ENCODE data around the gene CACNA1C. TPM values are rescaled to one million over a fixed set of nuclear protein-coding genes. Genes with fewer than 3 reads are reported as not detected.

The CACNA1C gene
- total and polyA plus RNA-seq, 10 of the 15 experiments (the other 5 are each of a cell fraction or from before 2014, with no cell fraction given), result under 0.01 to 0.15 (median 0.09) TPM; not detected in 5

GRCh38 chr12:2276288-2277033 lies 223.7 kb downstream of the CACNA1C start:
- in situ Hi-C loops (cut with MboI), result no loop called here
- intact Hi-C loops (cut with micrococcal nuclease; ENCODE audit: unreplicated experiment), result no loop called here
- ChIA-PET SMC1A (ENCODE audit: uncharacterized antibody, unreplicated experiment) (interaction anchor here (1.1 to 1.2 kb wide), 2 partner anchors 10 to 39 kb away, joined by 3 to 5 read pairs; no protein-coding TSS in a partner anchor), POLR2A (no interaction called here), RAD21 (ENCODE audit: unreplicated experiment) (interaction anchor here (0.7 to 1.4 kb wide), 2 partner anchors 9 to 42 kb away, joined by 3 read pairs; no protein-coding TSS in a partner anchor), CTCF (interaction anchor here (0.9 to 1.3 kb wide), 2 partner anchors 8 to 13 kb away, joined by 3 to 4 read pairs; no protein-coding TSS in a partner anchor)
- BruUV-seq (replicated peaks), result no TSS peak
- no peak for DNase-seq (ENCODE audit: low read depth, low spot score)
- Histone ChIP-seq H3K4me2 (ENCODE audit: control insufficient read depth, insufficient read depth) (no peak overlapping the region), H3K36me3 (ENCODE audit: control insufficient read depth in 2 of 2, insufficient read depth in 2 of 2, low read length in 1 of 2) (no peaks in the 10 kb centered on the region), H3K9me3 (replicated peaks; ENCODE audit: control insufficient read depth, insufficient read depth, low read length) (no peaks in the 10 kb centered on the region; the same call in 2 of the 3 replicates), H3K27ac (ENCODE audit: control insufficient read depth, insufficient read depth) (no peak overlapping the region), H3K9ac (ENCODE audit: control insufficient read depth, insufficient read depth, low read length) (no peak overlapping the region), H3K4me1 (ENCODE audit: control insufficient read depth, insufficient read depth, low read length) (no peaks in the 10 kb centered on the region), H4K20me1 (ENCODE audit: control insufficient read depth, insufficient read depth) (no peaks in the 10 kb centered on the region), H3K4me3 (no peak overlapping the region), H2AFZ (ENCODE audit: control insufficient read depth, low read depth, low read length) (no peak overlapping the region), H3K79me2 (ENCODE audit: control insufficient read depth, insufficient read depth, low read length) (no peaks in the 10 kb centered on the region), H3K27me3 (replicated peaks in 1 of 2; ENCODE audit: control insufficient read depth in 2 of 2, insufficient read depth in 2 of 2, low read length in 1 of 2) (peaks cover 0 to 2% of the 10 kb centered on the region in 2 experiments; a peak in 2 of 4 replicates)
- 41% methylated on average over 6 of the region's 6 CpGs for WGBS (ENCODE audit: insufficient coverage, insufficient replicate concordance, low lambda C conversion rate, missing lambda C conversion rate)
- TF ChIP-seq POU2F2 (IDR thresholded peaks at IDR 0.05; ENCODE audit: borderline replicate concordance, low read depth, low read length) (no peak), TARDBP (IDR thresholded peaks at IDR 0.05; ENCODE audit: borderline replicate concordance) (no peak), NKRF (conservative IDR thresholded peaks at IDR 0.05) (no peak), MAX (IDR thresholded peaks at IDR 0.05; ENCODE audit: low read depth, low read length) (no peak), RAD21 (IDR thresholded peaks at IDR 0.05; ENCODE audit: insufficient read depth, low read depth, low read length) (no peak), BRCA1 (IDR thresholded peaks at IDR 0.05; ENCODE audit: low read depth, low read length) (no peak)
- no peak for ATAC-seq
- no peak for FAIRE-seq

Measured in GM12878 (cell line).